Parathyroid adenoma (tissue), 2 donors: Measurements from ENCODE around the gene OSTC.
"Not testable (repeated sequence)": the region's sequence is repeated elsewhere in the genome, so short reads cannot be mapped to it uniquely, and the experiment has no call there.

ENCODE experiments used
- H2AFZ ChIP-seq: fragments of 300-600 bp; sonication (generic); one replicate; pipeline ENCODE4 v1.7.0; 2017; ENCODE audit warnings: antibody characterized with exemption, mild to moderate bottlenecking
- H3K27ac ChIP-seq: fragments of 300-600 bp; sonication (generic); one replicate; pipeline ENCODE4 v1.7.0; 2017
- H3K27me3 ChIP-seq: fragments of 300-600 bp; sonication (generic); one replicate; pipeline ENCODE4 v1.7.0; 2017; ENCODE audit warnings: low read length; ENCODE audit not compliant: control insufficient read depth, insufficient read depth
- H3K36me3 ChIP-seq: fragments of 300-600 bp; sonication (generic); one replicate; pipeline ENCODE4 v1.7.0; 2017; ENCODE audit warnings: low read length; ENCODE audit not compliant: control insufficient read depth, insufficient read depth
- H3K4me1 ChIP-seq: fragments of 300-600 bp; sonication (generic); one replicate; pipeline ENCODE4 v1.7.0; 2017; ENCODE audit warnings: control low read depth
- H3K4me2 ChIP-seq: fragments of 300-600 bp; sonication (generic); one replicate; pipeline ENCODE4 v1.7.0; 2017; ENCODE audit warnings: low read length
- H3K4me3 ChIP-seq: fragments of 300-600 bp; sonication (generic); one replicate; pipeline ENCODE4 v1.7.0; 2017; ENCODE audit warnings: low read depth, low read length
- H3K79me2 ChIP-seq: fragments of 300-600 bp; sonication (generic); one replicate; pipeline ENCODE4 v1.7.0; 2017; ENCODE audit warnings: control low read depth
- H3K9ac ChIP-seq: fragments of 300-600 bp; sonication (generic); one replicate; pipeline ENCODE4 v1.7.0; 2017; ENCODE audit warnings: mild to moderate bottlenecking
- H3K9me3 ChIP-seq: fragments of 300-600 bp; sonication (generic); one replicate; pipeline ENCODE4 v1.7.0; 2017; ENCODE audit warnings: low read length; ENCODE audit not compliant: control insufficient read depth
- CTCF ChIP-seq: fragments of 300-600 bp; sonication (generic); IDR thresholded peaks from one replicate; pipeline ENCODE4 v1.7.0; 2017; ENCODE audit warnings: antibody characterized with exemption, mild to moderate bottlenecking
- donor health status: primary hyperparathyroidism.

Gene OSTC

GRCh38 chr4:108703966-108704365 is 53.6 kb downstream of the OSTC start:
- Histone ChIP-seq H3K9me3 (no peaks in the 10 kb centered on the region), H3K4me2 (no peak overlapping the region), H3K9ac (no peak overlapping the region), H3K36me3 (no peaks in the 10 kb centered on the region), H3K27ac (no peak overlapping the region), H2AFZ (no peak overlapping the region), H3K79me2 (no peaks in the 10 kb centered on the region), H3K4me1 (no peaks in the 10 kb centered on the region), H3K27me3 (no peaks in the 10 kb centered on the region), H3K4me3 (no peak overlapping the region)
- no peak for TF ChIP-seq CTCF

- H2AFZ ChIP-seq: no peak overlapping the region
- H3K9ac ChIP-seq: no peak overlapping the region
- H3K4me3 ChIP-seq: no peak overlapping the region
- H3K9me3 ChIP-seq: no peaks in the 10 kb centered on the region
- no peak overlapping the region for H3K4me2 ChIP-seq
- no peak overlapping the region for H3K27ac ChIP-seq
- no peak for TF ChIP-seq CTCF
- H3K79me2 ChIP-seq: no peaks in the 10 kb centered on the region
- no peaks in the 10 kb centered on the region for H3K36me3 ChIP-seq
- no peaks in the 10 kb centered on the region for H3K27me3 ChIP-seq
- no peaks in the 10 kb centered on the region for H3K4me1 ChIP-seq
Measured at GRCh38 chr4:108706289-108706688, 55.9 kb downstream of the OSTC start.

- Histone ChIP-seq H3K9me3 (no peaks in the 10 kb centered on the region), H3K9ac (no peak overlapping the region), H3K4me2 (no peak overlapping the region), H3K27me3 (no peaks in the 10 kb centered on the region), H3K36me3 (no peaks in the 10 kb centered on the region), H2AFZ (no peak overlapping the region), H3K4me1 (no peaks in the 10 kb centered on the region), H3K79me2 (no peaks in the 10 kb centered on the region), H3K4me3 (no peak overlapping the region), H3K27ac (no peak overlapping the region)
- TF ChIP-seq CTCF: no peak
Measured at GRCh38 chr4:108709234-108709633, 58.8 kb downstream of the OSTC start.

GRCh38 chr4:108709722-108710121 is 59.3 kb downstream of the OSTC start:
- Histone ChIP-seq H3K27ac (no peak overlapping the region), H2AFZ (no peak overlapping the region), H3K36me3 (no peaks in the 10 kb centered on the region), H3K4me1 (no peaks in the 10 kb centered on the region), H3K27me3 (no peaks in the 10 kb centered on the region), H3K9ac (no peak overlapping the region), H3K79me2 (no peaks in the 10 kb centered on the region), H3K9me3 (no peaks in the 10 kb centered on the region), H3K4me3 (no peak overlapping the region), H3K4me2 (no peak overlapping the region)
- TF ChIP-seq CTCF: no peak

GRCh38 chr4:108710578-108710977 is 60.2 kb downstream of the OSTC start:
- H3K4me3 ChIP-seq, H3K9me3 ChIP-seq, H3K79me2 ChIP-seq, H2AFZ ChIP-seq, H3K27ac ChIP-seq, H3K4me1 ChIP-seq, H3K27me3 ChIP-seq, H3K4me2 ChIP-seq, H3K9ac ChIP-seq, H3K36me3 ChIP-seq: not testable (repeated sequence)
